B cell (primary cell): Measurements from ENCODE around the gene RBPJ. TPM values are rescaled to one million over a fixed set of nuclear protein-coding genes. Genes with fewer than 3 reads are reported as not detected.

Source experiments
- ATAC-seq: fragments of 200-7000 bp; cut with Tn5 transposase; one replicate; pipeline ENCODE4 v1.10.0; 2021; ENCODE audit warnings: low read depth, mild to moderate bottlenecking, moderate number of reproducible peaks, moderate library complexity
- CTCF ChIA-PET: fragments of 350-600 bp; sonication (Branson Sonifier 250); formaldehyde crosslinking; loops from one replicate; lab custom pipeline; 2021; ENCODE audit warnings: antibody characterized with exemption, inconsistent platforms; lab: Charles Lee
- POLR2A ChIA-PET: fragments of 350-600 bp; sonication (Branson Sonifier 250); formaldehyde crosslinking; loops from one replicate; lab custom pipeline; 2021; ENCODE audit warnings: antibody characterized with exemption; lab: Charles Lee
- DNase-seq: peaks from one replicate; pipeline ENCODE4 v3.0.0; 2013
- H2AFZ ChIP-seq: 2 replicates; pipeline ENCODE4 v1.6.1; 2012; ENCODE audit warnings: mild to moderate bottlenecking, low read depth, low read length; ENCODE audit not compliant: insufficient read depth, poor library complexity, severe bottlenecking
- H3K27ac ChIP-seq, 2 donors: 1 replicate in 1 of 2; 2 replicates in 1 of 2; pipeline ENCODE4 v1.5.1; 2012 to 2013; ENCODE audit warnings: low read length in 2 of 2, mild to moderate bottlenecking in 2 of 2, moderate library complexity in 1 of 2
- H3K27me3 ChIP-seq, 4 experiments: fragments of 200-600 bp in 1 of 4; sonication (generic) in 1 of 4; replicated peaks in 1 of 4; 1 replicate in 2 of 4; 2 replicates in 2 of 4; pipeline versions ENCODE4 v1.6.1 to v1.7.0; 2013 to 2016; ENCODE audit warnings: low read length in 3 of 4, mild to moderate bottlenecking in 2 of 4, mixed read lengths in 1 of 4, moderate library complexity in 1 of 4; ENCODE audit not compliant: insufficient read depth in 4 of 4, control insufficient read depth in 3 of 4; ENCODE audit errors: control extremely low read depth in 1 of 4
- H3K36me3 ChIP-seq, 2 experiments: replicated peaks in 1 of 2; 1 replicate in 1 of 2; 2 replicates in 1 of 2; pipeline versions ENCODE4 v1.6.1 to v1.7.1; 2013; ENCODE audit warnings: low read length in 1 of 2; ENCODE audit not compliant: insufficient read depth in 2 of 2, control insufficient read depth in 1 of 2; ENCODE audit errors: control extremely low read depth in 1 of 2, extremely low read depth in 1 of 2
- H3K4me1 ChIP-seq, 2 donors: fragments of 200-600 bp in 1 of 2; sonication (generic) in 1 of 2; 1 replicate in 1 of 2; 2 replicates in 1 of 2; pipeline versions ENCODE4 v1.5.1 to v1.6.1; 2013 to 2017; ENCODE audit warnings: low read length in 2 of 2; ENCODE audit not compliant: control insufficient read depth in 2 of 2, insufficient read depth in 2 of 2
- H3K4me2 ChIP-seq: replicated peaks from 2 replicates; pipeline ENCODE3; 2012; ENCODE audit warnings: mild to moderate bottlenecking, low read depth, low read length; ENCODE audit not compliant: poor library complexity, severe bottlenecking
- H3K4me3 ChIP-seq, 5 experiments: fragments of 200-600 bp in 1 of 5; sonication (generic) in 1 of 5; 1 replicate in 3 of 5; 2 replicates in 2 of 5; pipeline versions ENCODE4 v1.5.1 to v1.7.0; 2011 to 2016; ENCODE audit warnings: low read length in 4 of 5, mild to moderate bottlenecking in 4 of 5, low read depth in 2 of 5, control low read depth in 1 of 5, moderate library complexity in 1 of 5; ENCODE audit not compliant: insufficient read depth in 1 of 5; ENCODE audit errors: control extremely low read depth in 1 of 5, extremely low read depth in 1 of 5
- H3K79me2 ChIP-seq: fragments of 200-600 bp; sonication (generic); one replicate; pipeline ENCODE4 v1.6.0; 2016; ENCODE audit warnings: low read length; ENCODE audit not compliant: control insufficient read depth, insufficient read depth
- H3K9ac ChIP-seq: fragments of 200-600 bp; sonication (generic); 2 replicates; pipeline ENCODE4 v1.6.1; 2017; ENCODE audit warnings: mild to moderate bottlenecking, low read length, moderate library complexity
- H3K9me3 ChIP-seq, 3 donors: one replicate each; pipeline versions ENCODE4 v1.6.1 to v1.7.1; 2013; ENCODE audit warnings: low read length in 2 of 3; ENCODE audit not compliant: control insufficient read depth in 2 of 3, insufficient read depth in 1 of 3; ENCODE audit errors: control extremely low read depth in 1 of 3
- H4K20me1 ChIP-seq: 2 replicates; pipeline ENCODE4 v1.6.0; 2012; ENCODE audit warnings: mild to moderate bottlenecking, low read length; ENCODE audit not compliant: insufficient read depth, control insufficient read depth, poor library complexity, severe bottlenecking
- H3K27ac Mint-ChIP-seq: one replicate; pipeline ENCODE4 v1.8.0; 2021; ENCODE audit warnings: mixed read lengths
- H3K27me3 Mint-ChIP-seq: one replicate; pipeline ENCODE4 v1.8.0; 2021; ENCODE audit warnings: mixed read lengths
- H3K4me1 Mint-ChIP-seq: one replicate; pipeline ENCODE4 v1.8.0; 2021; ENCODE audit warnings: mixed read lengths
- H3K4me3 Mint-ChIP-seq: one replicate; pipeline ENCODE4 v1.8.0; 2021; ENCODE audit warnings: mixed read lengths
- H3K9me3 Mint-ChIP-seq: one replicate; pipeline ENCODE4 v1.8.0; 2022; ENCODE audit warnings: mixed read lengths; ENCODE audit not compliant: insufficient read depth
- CTCF ChIP-seq: fragments of 200-600 bp; IDR thresholded peaks from one replicate; pipeline ENCODE4 v1.8.0; 2022; ENCODE audit warnings: antibody characterized with exemption, mild to moderate bottlenecking
- EZH2 ChIP-seq: IDR thresholded peaks from 2 replicates; pipeline ENCODE4 v1.6.1; 2012; ENCODE audit warnings: borderline replicate concordance, low read depth, mild to moderate bottlenecking, moderate library complexity, low read length; ENCODE audit not compliant: insufficient read depth, poor library complexity, severe bottlenecking
- WGBS: methylation state at CpG from one replicate; pipeline ENCODE4 v1.1.5; 2013; ENCODE audit warnings: missing lambda C conversion rate; ENCODE audit not compliant: insufficient coverage; 5-methylcytosine and 5-hydroxymethylcytosine counted together
- intact Hi-C: fragments of 100-400 bp; cut with micrococcal nuclease; formaldehyde crosslinking; loops from one replicate; pipeline ENCODE4 v1.10.0; 2022
- polyA plus RNA-seq: library from polyadenylated mRNA; depleted of rRNA; stranded (reverse); fragments of >200 nt; gene quantifications from 2 replicates; pipeline ENCODE4 v1.2.3, GENCODE V29; 2012
- total RNA-seq, 2 donors: library from RNA; stranded (reverse); fragments of 120-200 nt in 1 of 2; gene quantifications; 1 replicate in 1 of 2; 2 replicates in 1 of 2; pipeline versions ENCODE4 v1.2.3 to v1.2.4, GENCODE V29; 2013 to 2022

The RBPJ gene
- total and polyA plus RNA-seq, 2 donors (not counting 1 experiment from before 2014, with no cell fraction given) = 10.6 to 50.1 TPM

DNA sequence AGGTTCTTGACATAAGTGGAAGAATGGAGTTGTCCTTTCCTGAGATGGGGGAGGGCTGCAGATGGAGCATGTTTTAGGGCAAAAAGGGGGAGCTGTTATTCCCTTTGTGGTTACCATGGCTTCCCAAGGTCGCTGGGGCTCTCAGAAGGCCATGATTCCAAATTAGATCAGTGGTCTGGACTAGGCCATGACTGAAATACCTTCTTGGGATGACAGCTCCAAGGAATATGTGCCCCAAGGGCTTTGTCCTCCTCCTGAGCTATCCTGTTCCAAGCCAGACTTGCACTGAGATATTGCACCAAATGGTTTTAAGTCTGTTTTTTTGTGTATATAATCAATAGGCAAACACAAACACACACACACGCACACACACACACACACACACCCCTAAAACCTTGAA is 3.0 kb upstream of the RBPJ start:
- H3K4me3 ChIP-seq = no peak overlapping the region
- no peak for ATAC-seq
- no peak for TF ChIP-seq EZH2
- TF ChIP-seq CTCF = no peak
- peaks cover 4% of the 10 kb centered on the region for H4K20me1 ChIP-seq
- H3K27ac ChIP-seq = no peak overlapping the region
- Mint-ChIP-seq H3K9me3 (peaks cover 10% of the 10 kb centered on the region), H3K27me3 (no peaks in the 10 kb centered on the region), H3K4me1 (peaks cover 21% of the 10 kb centered on the region), H3K27ac (no peak overlapping the region), H3K4me3 (peak overlapping the region; percentile 78)
- WGBS = 95% methylated on average over 1 of the region's 2 CpGs
- POLR2A ChIA-PET = no interaction called here
- H3K79me2 ChIP-seq = peaks cover 21% of the 10 kb centered on the region
- intact Hi-C loops = loop anchor here (2.0 kb wide), 1 partner anchor 475 kb away; no protein-coding TSS in a partner anchor
- peaks cover 1 to 8% (median 6%) of the 10 kb centered on the region in 3 donors for H3K9me3 ChIP-seq
- H3K27me3 ChIP-seq = no peaks in the 10 kb centered on the region
- no peaks in the 10 kb centered on the region for H3K36me3 ChIP-seq
- CTCF ChIA-PET = interaction anchor here (1.1 to 2.9 kb wide), 2 partner anchors 13 to 236 kb away, joined by 4 to 23 read pairs; no protein-coding TSS in a partner anchor
- no peak overlapping the region for H3K4me2 ChIP-seq
- no peak for DNase-seq
- no peak overlapping the region for H2AFZ ChIP-seq
- no peak overlapping the region for H3K9ac ChIP-seq
- peaks cover 13 to 24% of the 10 kb centered on the region in 2 donors for H3K4me1 ChIP-seq

DNA sequence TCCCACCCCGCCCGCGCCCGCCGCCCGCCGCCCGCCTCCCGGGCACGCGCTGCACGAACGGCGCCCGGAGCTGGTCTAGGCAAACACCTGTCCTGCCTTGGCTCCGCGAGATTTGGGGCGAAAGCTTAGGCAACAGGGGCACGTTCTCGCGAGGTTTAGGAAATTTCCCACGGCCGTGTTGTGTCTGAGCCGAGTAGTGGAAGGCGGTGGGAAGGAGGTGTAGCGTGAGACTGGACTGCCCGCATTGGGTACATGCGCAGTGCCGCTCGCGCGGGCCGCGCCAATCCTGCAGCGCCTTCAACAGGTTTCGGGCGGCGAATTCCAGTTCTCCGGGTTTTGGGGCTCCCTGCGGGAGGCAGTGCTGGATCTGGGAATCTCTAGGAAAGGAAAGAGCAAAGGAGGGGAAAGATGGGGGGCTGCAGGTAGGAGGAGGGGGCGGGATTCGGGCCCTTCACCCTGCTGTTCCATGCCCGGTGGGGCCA is 1.3 kb upstream of the RBPJ start:
- H4K20me1 ChIP-seq = peaks cover 8% of the 10 kb centered on the region
- H3K9ac ChIP-seq = peak overlapping the region; percentile 80
- H3K4me3 Mint-ChIP-seq = peak overlapping the region; percentile 99
- no peaks in the 10 kb centered on the region for H3K27me3 Mint-ChIP-seq
- H3K4me1 Mint-ChIP-seq = peaks cover 27% of the 10 kb centered on the region
- POLR2A ChIA-PET = interaction anchor here (0.6 to 2.2 kb wide), 6 partner anchors 9 to 593 kb away, joined by 3 to 7 read pairs (median 4); partner anchors contain the start of gene SMIM20
- H3K79me2 ChIP-seq = peaks cover 38% of the 10 kb centered on the region
- TF ChIP-seq CTCF (no peak), EZH2 (no peak)
- H3K36me3 ChIP-seq = no peaks in the 10 kb centered on the region
- peaks cover 9% of the 10 kb centered on the region for H3K9me3 Mint-ChIP-seq
- peak overlapping the region; percentile 99 for H3K27ac Mint-ChIP-seq
- ATAC-seq (peak; percentile 73), DNase-seq (peak; percentile 97)
- intact Hi-C loops = loop anchor here (2.0 kb wide), 1 partner anchor 477 kb away; no protein-coding TSS in a partner anchor
- peaks cover 13 to 22% of the 10 kb centered on the region in 2 donors for H3K4me1 ChIP-seq
- WGBS = 2% methylated on average over 43 of the region's 43 CpGs
- H3K27me3 ChIP-seq = no peaks in the 10 kb centered on the region
- peaks cover 1 to 6% (median 4%) of the 10 kb centered on the region in 3 donors for H3K9me3 ChIP-seq
- H2AFZ ChIP-seq = peak overlapping the region; percentile 99
- peak overlapping the region; percentile 78 to 89 for H3K27ac ChIP-seq
- peak overlapping the region; percentile 90 for H3K4me2 ChIP-seq
- CTCF ChIA-PET = interaction anchor here (1.1 to 2.9 kb wide), 4 partner anchors 10 to 477 kb away, joined by 3 to 23 read pairs (median 6); no protein-coding TSS in a partner anchor
- H3K4me3 ChIP-seq = peak overlapping the region; percentile 75 to 91 (median 87)
